ENCODE measurements around the gene XRCC4. TPM values are rescaled to one million over a fixed set of nuclear protein-coding genes. Genes with fewer than 3 reads are reported as not detected.

The XRCC4 gene
- polyA plus RNA-seq, 1 donor (not counting 4 experiments of a cell fraction or from before 2014, with no cell fraction given), result 10.9 TPM

DNA sequence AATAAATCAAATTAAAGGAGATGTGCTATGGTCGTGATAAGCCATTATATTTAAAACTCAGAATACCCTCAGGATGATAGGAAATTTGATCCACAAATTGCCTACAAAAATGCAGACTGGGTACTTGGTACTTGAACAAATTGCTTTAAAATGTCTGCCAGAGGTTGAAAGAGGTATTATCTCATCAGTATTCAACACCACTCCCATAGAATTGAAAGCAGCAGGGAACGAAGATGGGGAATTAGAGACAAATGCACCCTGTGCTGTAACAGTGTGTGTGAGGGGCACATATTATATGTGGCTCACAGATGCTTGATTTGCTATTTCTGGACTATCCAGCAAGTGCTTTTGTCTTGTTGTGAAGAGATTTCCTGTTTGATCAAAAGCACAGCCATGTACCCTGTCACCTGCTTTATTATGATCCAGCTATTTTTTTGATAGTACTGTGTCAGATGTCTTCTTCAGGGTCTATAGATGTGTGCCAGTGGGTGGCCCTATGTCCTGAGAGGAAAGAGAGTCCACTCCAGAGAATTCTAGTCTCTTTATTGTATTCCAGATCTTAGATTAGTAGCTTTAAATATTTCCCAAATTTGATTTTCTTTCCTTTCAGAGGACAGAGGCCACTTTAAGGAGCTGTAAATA is 120.1 kb downstream of the XRCC4 start:
- H3K4me3 ChIP-seq (ENCODE audit: control insufficient read depth in 2 of 3, extremely low read depth in 1 of 3, insufficient read depth in 2 of 3, low read depth in 1 of 3, low read length in 3 of 3), result no peak overlapping the region
- H4K20me1 ChIP-seq (ENCODE audit: control insufficient read depth, extremely low read depth, insufficient read depth, low read length), result no peaks in the 10 kb centered on the region
- no peaks in the 10 kb centered on the region for H3K79me2 ChIP-seq (ENCODE audit: control insufficient read depth, insufficient read depth, low read length)
- H3K4me2 ChIP-seq (ENCODE audit: control insufficient read depth, extremely low read depth, insufficient read depth, low read depth, low read length), result no peak overlapping the region
- H3K27ac ChIP-seq (ENCODE audit: control insufficient read depth, insufficient read depth, low read length), result no peak overlapping the region
- H3K9me3 ChIP-seq (ENCODE audit: control insufficient read depth, low read depth, low read length), result no peaks in the 10 kb centered on the region
- no peaks in the 10 kb centered on the region for H3K27me3 ChIP-seq (ENCODE audit: control insufficient read depth, extremely low read depth, insufficient read depth, low read length)
- H3K36me3 ChIP-seq (ENCODE audit: control insufficient read depth in 2 of 2, extremely low read depth in 1 of 2, insufficient read depth in 2 of 2, low read length in 2 of 2), result peaks cover 2 to 5% of the 10 kb centered on the region in 2 experiments
- H3K9me1 ChIP-seq (ENCODE audit: control insufficient read depth, extremely low read depth, insufficient read depth, low read length), result no peaks in the 10 kb centered on the region
- dilution Hi-C loops (cut with MboI; ENCODE audit: extremely low pct_ligation_motif_present, low sequenced_read_pairs), result no loop called here
- no peaks in the 10 kb centered on the region for H3K4me1 ChIP-seq (ENCODE audit: control insufficient read depth, extremely low read depth, insufficient read depth, low read length)
- FAIRE-seq (no peak), DNase-seq (ENCODE audit: low read depth, low spot score) (no peak)
- no peak overlapping the region for H3K9ac ChIP-seq (ENCODE audit: control insufficient read depth, extremely low read depth, insufficient read depth, low read length)
- H2AFZ ChIP-seq (ENCODE audit: control insufficient read depth, low read length), result no peak overlapping the region
- TF ChIP-seq CTCF (optimal IDR thresholded peaks at IDR 0.05 in 1 of 3, IDR thresholded peaks at IDR 0.05 in 1 of 3, conservative IDR thresholded peaks at IDR 0.05 in 1 of 3; ENCODE audit: extremely low read depth in 1 of 3, insufficient read depth in 2 of 3, low read length in 3 of 3) (no peak), EZH2 (IDR thresholded peaks at IDR 0.05; ENCODE audit: low read length) (no peak)

DNA sequence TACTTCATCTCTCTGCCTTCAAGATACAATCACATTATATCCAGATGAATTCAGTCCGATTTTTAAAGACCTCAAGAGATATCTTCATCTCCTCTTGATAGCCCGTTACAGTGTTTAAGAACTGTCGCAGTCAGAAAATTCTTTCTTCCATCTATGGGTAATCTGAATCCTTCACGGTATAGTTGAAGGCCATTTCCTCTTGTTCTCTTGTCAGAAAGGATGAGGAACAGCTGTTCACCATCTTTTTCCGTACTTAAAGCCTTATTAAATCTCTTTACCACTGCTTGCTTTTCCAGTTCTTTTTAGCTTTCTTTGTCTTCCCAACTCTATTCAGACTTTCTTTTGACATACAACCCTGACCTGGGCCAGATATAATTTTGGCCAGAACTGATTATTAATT is 121.8 kb downstream of the XRCC4 start:
- Histone ChIP-seq H3K4me3 (ENCODE audit: control insufficient read depth in 2 of 3, extremely low read depth in 1 of 3, insufficient read depth in 2 of 3, low read depth in 1 of 3, low read length in 3 of 3) (no peak overlapping the region), H3K9me1 (ENCODE audit: control insufficient read depth, extremely low read depth, insufficient read depth, low read length) (no peaks in the 10 kb centered on the region), H3K27me3 (ENCODE audit: control insufficient read depth, extremely low read depth, insufficient read depth, low read length) (no peaks in the 10 kb centered on the region), H4K20me1 (ENCODE audit: control insufficient read depth, extremely low read depth, insufficient read depth, low read length) (no peaks in the 10 kb centered on the region), H3K4me1 (ENCODE audit: control insufficient read depth, extremely low read depth, insufficient read depth, low read length) (no peaks in the 10 kb centered on the region), H3K36me3 (ENCODE audit: control insufficient read depth in 2 of 2, extremely low read depth in 1 of 2, insufficient read depth in 2 of 2, low read length in 2 of 2) (peaks cover 2 to 5% of the 10 kb centered on the region in 2 experiments), H3K79me2 (ENCODE audit: control insufficient read depth, insufficient read depth, low read length) (no peaks in the 10 kb centered on the region), H2AFZ (ENCODE audit: control insufficient read depth, low read length) (no peak overlapping the region), H3K27ac (ENCODE audit: control insufficient read depth, insufficient read depth, low read length) (no peak overlapping the region), H3K9me3 (ENCODE audit: control insufficient read depth, low read depth, low read length) (no peaks in the 10 kb centered on the region), H3K4me2 (ENCODE audit: control insufficient read depth, extremely low read depth, insufficient read depth, low read depth, low read length) (no peak overlapping the region), H3K9ac (ENCODE audit: control insufficient read depth, extremely low read depth, insufficient read depth, low read length) (no peak overlapping the region)
- TF ChIP-seq EZH2 (IDR thresholded peaks at IDR 0.05; ENCODE audit: low read length) (no peak), CTCF (optimal IDR thresholded peaks at IDR 0.05 in 1 of 3, IDR thresholded peaks at IDR 0.05 in 1 of 3, conservative IDR thresholded peaks at IDR 0.05 in 1 of 3; ENCODE audit: extremely low read depth in 1 of 3, insufficient read depth in 2 of 3, low read length in 3 of 3) (no peak)
- FAIRE-seq (no peak), DNase-seq (ENCODE audit: low read depth, low spot score) (no peak)
- dilution Hi-C loops (cut with MboI; ENCODE audit: extremely low pct_ligation_motif_present, low sequenced_read_pairs), result no loop called here

All from keratinocyte (primary cell).